Inflammatory macrophage (primary cell): ENCODE data around the gene C17orf75.
A peak's percentile ranks its signal among the peaks of the same experiment; 100 is the strongest.
"Not testable (repeated sequence)": the region's sequence is repeated elsewhere in the genome, so short reads cannot be mapped to it uniquely, and the experiment has no call there.

Source experiments
- DNase-seq, 2 donors: peaks; one replicate each; pipeline ENCODE4 v3.0.0-alpha.2; 2020 to 2022
- total RNA-seq, 18 experiments: gene quantifications; one replicate each; lab custom pipeline; 2026; ENCODE audit warnings: mixed read lengths in 6 of 18, inconsistent platforms in 2 of 18; lab: John Stamatoyannopoulos, UW

Gene C17orf75, protein sequence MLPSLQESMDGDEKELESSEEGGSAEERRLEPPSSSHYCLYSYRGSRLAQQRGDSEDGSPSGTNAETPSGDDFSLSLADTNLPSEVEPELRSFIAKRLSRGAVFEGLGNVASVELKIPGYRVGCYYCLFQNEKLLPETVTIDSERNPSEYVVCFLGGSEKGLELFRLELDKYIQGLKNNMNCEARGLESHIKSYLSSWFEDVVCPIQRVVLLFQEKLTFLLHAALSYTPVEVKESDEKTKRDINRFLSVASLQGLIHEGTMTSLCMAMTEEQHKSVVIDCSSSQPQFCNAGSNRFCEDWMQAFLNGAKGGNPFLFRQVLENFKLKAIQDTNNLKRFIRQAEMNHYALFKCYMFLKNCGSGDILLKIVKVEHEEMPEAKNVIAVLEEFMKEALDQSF
- 1.6 to 15.2 (median 7.2) reads per million in 18 experiments for total RNA-seq

DNA sequence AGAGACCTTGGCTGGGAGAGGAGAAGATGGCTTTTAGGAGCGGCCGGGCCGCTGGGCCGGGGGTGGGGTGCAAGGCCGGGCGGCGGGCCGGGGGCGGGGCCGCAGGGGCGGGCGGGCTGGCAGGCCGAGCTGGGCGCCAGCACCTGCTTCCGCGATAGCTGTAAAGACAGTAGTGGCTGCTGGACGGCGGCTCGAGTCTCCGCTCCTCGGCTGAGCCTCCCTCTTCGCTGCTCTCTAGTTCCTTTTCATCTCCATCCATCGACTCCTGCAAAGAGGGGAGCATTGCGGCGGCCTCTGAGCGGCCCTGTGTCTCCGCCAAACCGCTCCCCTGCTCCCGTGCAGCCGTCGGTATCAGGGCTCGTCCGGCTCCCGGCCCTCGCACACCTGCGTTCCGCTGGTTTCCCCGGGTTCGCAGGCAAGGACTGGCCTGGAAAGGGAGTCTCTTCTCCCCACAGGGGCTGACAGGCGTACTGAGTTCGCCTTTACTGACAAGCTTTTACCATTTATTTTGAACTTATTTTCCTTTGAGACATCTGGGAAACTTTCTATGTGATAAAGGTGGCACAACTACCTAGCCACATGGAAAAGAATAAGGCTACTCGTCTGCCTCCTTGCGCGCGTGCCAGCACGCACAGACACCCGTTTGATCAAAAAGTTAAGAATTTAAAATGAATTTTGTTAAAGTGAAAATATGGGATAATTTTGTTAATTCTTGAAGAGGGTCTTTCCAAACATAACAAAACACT, at the start of gene C17orf75:
Gene C17orf75 (minus strand): TSS at position 317 of the 746 bp plus-strand sequence. CDS start 34 bp downstream, at position 283.
- peak; percentile 50 to 63 for DNase-seq

DNA sequence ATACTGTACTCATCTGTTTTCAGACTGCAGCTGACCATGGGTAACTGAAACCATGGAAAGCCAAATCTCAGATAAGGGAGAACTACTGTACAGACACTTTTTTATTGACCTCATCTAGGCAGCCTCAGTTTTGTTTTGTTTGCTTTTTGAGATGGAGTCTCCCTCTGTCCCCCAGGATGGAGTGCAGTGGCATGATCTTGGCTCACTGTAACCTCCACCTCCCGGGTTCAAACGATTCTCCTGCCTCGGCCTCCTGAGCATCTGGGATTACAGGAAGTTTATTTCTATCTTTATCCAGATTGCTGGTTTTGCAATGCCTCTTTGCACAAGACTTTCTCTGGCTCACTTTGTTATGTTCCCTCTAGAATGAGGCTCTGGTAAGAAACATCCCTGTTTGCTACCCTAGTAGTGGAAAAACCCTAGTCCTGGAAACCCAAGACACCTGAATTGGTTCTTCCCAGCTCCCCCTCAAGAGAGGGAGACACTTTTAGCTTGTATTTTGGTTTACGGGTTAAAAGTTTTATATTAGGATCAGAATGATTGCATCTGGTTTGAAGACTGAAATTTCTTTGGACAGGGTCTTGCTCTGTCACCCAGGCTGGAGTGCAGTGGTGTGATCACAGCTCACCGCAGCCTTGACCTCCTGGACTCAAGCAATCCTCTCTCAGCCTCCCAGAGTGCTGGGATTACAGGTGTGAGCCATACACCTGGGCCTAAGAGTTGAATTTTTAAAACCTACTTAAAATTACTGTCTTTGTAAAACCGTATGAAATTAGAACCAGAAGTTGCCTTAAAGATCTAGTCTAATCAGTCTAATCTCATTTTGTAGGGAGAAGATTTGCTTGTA, 46.9 kb upstream of the C17orf75 start:
- DNase-seq = peak; percentile 13 to 14

DNA sequence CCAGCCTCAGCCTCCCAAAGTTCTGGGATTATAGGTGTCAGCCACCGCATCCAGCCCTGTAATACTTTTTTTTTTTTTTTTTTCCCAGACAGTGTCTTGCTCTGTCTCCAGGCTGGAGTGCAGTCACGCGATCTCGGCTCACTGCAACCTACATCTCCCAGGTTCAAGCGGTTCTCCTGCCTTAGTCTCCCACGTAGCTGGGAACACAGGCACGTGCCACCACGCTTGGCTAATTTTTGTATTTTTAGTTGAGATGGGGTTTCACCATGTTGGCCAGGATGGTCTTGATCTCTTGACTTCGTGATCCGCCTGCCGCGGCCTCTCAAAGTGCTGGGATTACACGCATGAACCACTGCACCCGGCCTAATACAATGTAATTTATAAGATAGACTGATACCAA, 46.2 kb upstream of the C17orf75 start:
- DNase-seq = not testable (repeated sequence)

DNA sequence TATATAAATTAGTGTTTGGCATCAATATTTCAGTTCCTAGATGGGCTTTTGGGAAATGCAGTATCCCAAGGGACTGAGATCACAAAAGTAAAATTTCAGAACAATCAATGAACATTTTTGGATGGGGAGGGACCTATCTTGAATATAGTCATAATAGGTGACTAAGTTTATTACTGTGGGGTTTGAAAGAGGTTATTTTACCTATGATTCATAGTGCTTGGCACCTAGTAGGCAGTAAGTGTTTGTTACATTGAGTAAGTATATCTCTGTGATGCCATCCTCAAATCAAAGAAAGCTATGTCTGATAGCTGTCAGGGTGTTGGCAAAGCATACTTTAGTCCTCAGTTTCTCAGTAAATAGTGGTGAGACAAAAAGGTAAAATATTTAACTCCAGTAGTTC, 44.9 kb upstream of the C17orf75 start:
- no peak for DNase-seq

DNA sequence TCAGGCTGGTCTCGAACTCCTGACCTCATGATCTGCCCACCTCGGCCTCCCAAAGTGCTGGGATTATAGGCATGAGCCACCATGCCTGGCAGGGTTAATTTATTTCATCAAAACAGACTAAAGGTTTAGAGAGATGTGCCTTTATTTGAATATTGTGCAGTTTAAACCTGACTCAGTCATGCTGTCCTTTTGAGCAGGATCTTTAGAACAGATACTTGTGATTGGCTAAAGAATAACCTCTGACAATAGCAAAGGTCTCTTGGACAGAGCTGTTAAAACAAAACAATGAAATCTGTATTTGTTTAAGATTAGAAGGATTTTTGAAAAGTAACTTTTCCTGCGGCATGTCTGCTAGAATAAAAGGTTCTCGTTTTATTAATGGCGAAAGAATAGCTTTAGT, 44.0 kb upstream of the C17orf75 start:
- no peak for DNase-seq

DNA sequence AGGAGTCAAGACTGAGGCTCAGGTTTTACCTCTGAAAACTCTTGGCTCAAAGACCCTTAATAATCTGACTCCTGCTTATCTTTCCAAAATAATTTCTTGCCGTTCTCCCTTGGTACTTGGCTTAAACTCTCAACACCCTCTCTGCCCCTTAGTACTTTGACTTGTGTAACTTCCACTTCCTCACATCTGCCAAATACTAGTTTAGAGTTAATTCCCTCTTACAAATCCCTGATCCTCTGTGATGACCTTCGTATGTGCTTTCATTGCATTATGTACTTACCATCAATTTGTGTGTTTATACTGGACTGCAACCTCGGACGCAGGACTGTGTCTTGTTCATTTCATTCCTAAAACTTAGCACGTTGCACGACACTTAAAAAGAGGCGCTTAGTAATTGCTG, 43.1 kb upstream of the C17orf75 start:
- peak in 1 of 2 donors; percentile 27 for DNase-seq

DNA sequence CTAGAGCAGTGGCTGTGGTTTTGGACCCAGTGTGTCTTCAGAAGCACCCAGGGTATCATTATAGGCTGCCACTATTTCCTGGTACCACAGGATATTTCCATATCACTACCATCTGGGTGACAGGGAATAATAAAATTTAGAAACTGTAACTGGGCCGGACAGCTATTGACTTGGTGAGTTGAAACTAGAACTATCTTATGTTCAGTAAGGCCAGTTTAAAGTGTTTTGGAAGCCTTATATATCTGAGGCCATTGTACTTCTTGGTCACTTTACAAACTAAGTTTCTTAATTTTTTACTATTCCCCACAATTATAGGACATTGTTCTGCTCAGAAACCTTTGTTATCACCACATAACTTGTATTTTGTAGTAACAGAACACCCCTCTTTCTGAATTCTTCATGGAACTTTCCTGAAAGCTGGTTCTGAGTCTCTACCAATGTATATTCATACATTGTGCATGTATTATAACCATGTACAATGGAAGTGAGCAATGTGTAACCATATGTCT, 42.0 kb upstream of the C17orf75 start:
- DNase-seq = no peak

DNA sequence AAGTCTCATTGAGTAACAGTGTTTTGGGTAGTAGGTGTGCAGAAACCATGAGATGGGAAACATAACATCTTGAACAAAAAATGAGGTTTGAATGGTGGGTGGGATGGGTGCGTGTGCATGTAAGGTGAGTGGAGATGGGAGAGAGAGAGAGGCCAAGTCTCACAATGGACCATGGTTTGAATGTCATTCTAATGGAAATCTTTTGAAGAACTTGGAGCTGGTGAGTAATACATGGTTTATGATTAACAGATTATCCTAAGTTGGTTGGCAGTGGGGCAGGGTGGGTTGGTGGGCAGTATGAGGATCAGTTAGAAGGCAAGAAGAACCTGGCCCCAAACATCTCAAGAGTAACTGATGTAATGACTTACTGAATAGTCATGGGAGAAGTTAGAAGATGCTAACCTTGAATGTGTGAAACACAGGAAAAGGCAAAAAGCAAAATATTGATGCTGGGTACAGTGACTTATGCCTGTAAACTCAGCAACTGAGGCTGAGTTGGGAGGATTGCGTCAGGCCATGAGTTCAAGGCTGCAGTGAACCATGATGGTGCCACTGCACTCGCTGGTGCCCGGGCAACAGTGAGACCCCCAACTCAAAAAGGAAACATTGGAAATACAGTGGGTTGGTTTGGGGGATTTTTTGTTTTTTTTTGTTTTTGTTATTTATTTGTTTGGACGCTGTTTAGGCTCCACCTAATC, 40.7 kb upstream of the C17orf75 start:
- no peak for DNase-seq

DNA sequence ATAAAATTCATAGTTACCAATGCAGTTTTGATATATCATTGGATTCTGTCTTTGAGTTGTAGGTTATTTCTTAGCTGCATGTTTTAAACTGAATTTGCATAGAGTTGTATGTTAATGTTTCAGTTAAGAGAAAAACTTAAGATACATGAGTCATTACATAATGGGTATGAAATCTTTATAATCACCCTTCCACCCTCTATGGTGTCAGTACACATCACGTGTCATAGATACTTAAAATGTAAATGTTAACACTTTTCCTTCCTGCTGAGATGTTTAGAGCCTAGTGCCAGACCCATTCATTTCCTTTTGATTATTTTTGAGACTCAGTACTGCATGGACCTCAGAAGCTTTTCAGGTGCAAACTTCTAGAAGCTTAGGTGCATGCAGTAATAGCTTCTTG, 28.5 kb upstream of the C17orf75 start:
- no peak for DNase-seq

DNA sequence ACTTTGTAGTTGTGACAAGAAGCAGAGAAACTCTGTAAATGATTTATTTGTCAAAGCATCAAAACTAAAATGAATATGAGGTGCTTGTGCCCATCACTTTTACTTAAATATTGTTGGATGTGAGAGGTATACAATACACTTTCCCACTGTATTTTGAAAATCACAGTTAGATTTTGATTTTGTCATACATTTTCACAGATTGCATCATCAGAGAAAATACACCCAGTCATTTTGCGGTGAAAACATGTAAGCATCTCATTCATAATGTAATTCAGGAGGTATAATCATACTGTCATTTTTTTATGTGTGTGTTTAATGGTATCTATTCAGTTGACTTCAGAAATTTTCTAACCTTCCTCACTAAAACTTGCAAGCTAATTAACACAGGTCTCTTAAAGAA, 19.3 kb upstream of the C17orf75 start:
- DNase-seq = no peak

DNA sequence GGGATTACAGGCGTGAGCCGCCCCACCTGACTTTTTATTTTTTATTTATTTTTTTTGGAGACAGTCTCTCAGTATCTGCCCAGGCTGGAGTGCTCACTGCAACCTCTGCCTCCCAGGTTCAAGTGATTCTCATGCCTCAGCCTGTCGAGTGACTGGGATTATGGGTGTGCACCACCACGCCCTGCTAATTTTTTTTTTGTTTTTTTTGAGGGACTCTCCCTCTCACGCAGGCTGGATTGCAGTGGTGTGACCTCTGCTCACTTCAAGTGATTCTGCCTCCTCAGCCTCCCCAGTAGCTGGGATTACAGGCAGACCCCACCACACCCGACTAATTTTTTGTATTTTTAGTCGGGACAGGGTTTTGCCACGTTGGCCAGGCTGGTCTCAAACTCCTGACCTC, 15.6 kb upstream of the C17orf75 start:
- DNase-seq = no peak

DNA sequence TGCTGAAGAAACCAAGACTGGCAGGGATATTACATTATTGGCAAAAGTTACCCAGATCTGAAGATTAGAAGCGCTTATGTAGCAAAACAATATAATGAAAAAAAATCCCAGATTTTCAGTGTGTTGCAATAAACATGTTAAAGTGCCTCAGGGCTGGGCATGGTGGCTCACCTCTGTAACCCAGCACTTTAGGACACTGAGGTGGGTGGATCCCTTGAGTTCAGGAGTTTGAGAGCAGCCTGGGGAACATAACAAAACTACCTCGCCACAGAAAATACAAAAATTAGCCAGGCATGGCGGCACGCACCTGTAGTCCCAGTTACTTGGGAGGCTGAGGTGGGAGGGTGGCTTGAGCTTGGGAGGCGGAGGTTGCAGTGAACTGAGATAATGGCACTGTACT, 14.8 kb upstream of the C17orf75 start:
- no peak for DNase-seq

DNA sequence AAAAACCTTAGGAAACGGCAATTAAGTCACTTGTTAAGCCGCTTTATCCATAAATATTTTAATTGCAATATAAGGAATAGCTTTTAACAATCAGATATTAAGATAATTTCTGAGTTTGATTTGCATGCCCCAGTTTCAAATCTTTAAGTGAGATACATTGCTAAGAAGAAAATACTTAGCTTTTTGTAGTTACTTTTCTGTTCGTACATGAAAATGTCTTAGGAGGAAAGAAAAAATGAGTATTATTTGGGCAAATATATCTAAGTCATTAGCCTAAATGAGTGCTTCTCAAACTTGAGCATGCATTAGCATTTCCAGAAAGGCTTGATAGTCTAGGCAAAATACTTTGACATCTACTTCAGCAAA, 14.4 kb upstream of the C17orf75 start:
- DNase-seq = no peak

DNA sequence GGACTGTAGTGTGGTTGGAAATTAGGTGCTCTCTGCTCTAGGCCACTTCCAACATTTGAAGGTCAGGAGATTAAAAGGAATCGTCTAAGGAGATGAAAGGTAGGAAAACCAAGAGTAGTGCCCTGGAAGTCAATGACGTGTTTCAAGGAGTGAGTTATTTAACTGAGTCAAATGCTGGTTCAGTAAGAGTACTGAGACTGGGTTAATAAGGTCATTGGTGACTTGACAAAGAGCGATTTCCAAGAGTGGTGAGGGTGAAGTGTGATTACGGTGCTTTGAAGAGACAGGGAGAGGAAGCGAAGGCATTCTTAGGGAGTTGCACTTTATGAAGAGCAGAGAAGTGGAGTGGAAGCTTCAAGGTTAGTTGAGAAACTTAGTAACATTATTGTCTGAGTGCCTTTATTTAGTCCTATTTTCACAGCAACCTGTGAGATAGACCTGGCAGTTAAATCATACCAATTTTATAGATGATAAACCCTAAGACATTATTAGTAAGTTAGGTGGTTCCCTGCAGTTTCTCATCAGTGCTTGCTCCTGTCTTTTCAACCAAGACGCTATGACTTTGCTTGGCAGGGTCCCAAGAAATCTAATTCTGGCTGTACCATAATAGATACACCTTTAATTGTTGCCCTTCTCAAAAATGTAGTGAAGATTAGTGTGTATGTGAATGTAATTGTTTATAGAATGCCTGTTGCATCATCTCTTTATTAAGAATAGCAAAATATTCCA, 13.8 kb upstream of the C17orf75 start:
- DNase-seq = no peak

DNA sequence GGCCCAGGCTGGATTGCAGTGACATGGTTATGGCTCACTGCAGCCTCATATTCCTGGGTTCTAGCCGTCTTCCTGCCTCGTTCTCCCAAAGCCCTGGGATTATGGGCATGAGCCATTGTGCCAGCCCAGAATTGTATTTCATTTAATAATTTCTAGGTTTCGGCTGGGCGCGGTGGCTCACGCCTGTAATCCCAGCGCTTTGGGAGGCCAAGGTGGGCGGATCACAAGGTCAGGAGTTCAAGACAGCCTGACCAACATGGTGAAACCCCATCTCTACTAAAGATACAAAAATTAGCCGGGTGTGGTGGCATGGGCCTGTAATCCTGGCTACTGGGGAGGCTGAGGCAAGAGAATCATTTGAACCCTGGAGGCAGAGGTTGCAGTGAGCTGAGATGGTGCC, 10.8 kb upstream of the C17orf75 start:
- not testable (repeated sequence) for DNase-seq

DNA sequence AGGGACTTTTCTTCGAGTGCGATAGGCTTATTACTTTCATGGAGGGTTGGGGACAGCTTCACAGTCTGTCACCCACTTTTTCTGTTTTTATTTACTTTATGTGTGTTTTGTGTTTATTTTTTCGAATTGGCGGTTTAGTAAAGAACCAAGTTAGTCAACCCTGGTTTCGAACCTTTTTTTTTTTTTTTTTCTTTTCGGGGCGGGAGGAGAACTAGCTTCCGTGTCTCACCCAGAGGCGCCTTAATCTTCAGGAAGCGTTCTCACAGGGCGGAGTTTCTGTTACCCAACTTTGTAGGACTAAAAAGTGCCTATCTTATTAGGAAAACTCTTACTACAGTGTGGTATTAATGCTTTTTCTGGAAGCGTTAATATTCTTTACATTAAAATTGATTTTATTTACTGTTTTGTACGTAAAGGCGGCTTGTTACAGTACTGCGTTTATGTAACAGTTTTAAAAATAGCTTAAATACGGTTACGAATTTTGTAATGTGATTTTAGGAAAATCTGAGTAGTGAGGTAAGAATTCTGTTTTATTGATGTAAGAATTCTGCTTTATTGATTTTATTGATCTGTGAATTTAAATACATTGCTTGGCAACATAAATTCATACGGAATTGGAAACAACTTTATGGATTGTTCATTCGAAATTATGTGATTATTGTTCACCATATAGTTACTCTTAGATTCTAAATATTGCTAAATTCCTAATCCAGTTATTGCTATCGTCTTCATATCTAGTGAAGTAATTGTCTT, 8.9 kb upstream of the C17orf75 start:
- DNase-seq = peak; percentile 84 to 87

DNA sequence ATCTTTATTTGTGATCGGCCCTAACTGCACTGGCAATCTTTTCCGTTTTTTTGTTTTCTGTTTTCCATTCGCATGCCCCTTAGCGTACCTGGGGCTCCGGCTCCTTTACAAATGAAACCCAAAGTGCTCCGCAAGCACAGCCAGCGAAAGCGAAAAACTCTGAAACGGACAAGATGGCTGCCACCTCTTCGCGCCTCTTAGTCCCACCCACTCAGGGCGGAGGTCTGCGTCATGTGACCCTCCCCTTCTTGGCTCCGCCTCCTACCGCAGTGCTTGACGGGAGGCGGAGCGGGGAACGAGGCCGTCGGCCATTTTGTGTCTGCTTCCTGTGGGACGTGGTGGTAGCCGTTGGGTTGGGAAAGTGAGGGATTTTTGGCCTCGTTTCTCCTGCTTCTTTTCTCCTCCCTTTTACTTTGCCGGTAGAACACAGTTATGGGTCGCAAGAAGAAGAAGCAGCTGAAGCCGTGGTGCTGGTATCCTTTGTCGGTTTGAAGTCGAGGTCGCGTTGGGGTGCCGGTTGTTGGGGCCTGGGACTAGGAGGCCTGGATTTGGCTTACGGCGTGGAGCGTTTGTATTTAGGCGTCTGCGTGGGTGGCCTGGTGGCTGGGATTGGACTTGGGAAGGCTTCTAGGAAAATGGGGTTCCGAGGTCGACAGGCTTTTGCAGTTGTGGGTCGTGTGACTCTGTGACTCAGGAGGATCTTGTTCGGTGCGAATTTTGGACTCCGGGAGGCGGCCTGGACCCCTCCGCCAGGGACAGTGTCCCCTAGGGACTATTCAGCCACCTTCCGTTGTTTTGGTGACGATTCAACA, 8.1 kb upstream of the C17orf75 start, which contains the start of gene ZNF207:
Gene ZNF207 (plus strand): TSS at position 304 of the 812 bp plus-strand sequence. CDS start 129 bp downstream, at position 433.
- peak; percentile 98 to 99 for DNase-seq

DNA sequence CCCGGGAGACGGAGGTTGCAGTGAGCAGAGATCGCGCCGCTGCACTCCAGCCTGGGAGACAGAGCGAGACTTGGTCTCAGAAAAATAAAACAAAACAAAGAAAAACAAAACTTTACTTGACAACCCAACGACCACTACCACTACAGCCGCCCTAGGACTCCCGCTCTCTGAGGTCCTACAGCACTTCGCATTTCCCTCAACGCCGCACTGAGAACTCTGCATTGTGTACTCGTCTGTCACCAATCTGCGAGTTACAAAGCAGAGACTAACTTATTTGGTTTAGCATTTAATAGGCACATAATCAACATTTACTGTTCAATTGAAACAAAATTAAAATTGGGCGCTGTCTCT, 7.5 kb upstream of the C17orf75 start:
- DNase-seq = peak in 1 of 2 donors; percentile 23

DNA sequence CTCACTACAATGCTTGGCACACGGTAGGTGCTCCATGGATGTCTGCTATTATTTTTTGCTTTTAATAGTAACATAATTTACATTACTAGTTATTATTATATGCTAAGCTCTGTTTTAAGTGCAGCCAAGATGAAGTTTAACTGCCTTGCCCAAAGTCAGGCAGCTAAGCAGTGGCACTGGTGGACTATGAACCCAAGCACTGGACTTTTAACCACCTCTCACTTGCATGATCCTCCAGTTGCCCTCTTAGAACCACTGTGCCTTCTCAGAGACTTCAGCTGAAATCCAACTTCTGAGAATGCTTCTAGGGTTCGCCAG, 6.5 kb upstream of the C17orf75 start:
- DNase-seq = no peak
